ENCODE data around the gene RALGAPB.
A peak's percentile ranks its signal among the peaks of the same experiment; 100 is the strongest.

The RALGAPB gene

GRCh38 chr20:38602185-38602581 is 129.5 kb downstream of the RALGAPB start:
- no peak for DNase-seq
- Histone ChIP-seq H3K9me2 (replicated peaks; ENCODE audit: insufficient read depth, low read length) (no peaks in the 10 kb centered on the region), H3K36me3 (replicated peaks; ENCODE audit: insufficient read depth, low read length) (no peaks in the 10 kb centered on the region), H3K79me2 (ENCODE audit: low read length) (no peaks in the 10 kb centered on the region), H3K27me3 (replicated peaks; ENCODE audit: insufficient read depth, low read length) (peaks cover 12% of the 10 kb centered on the region; the same call in 1 of the 2 replicates), H3K9ac (ENCODE audit: low read length) (no peak overlapping the region), H2AFZ (ENCODE audit: low read length) (no peak overlapping the region), H3K27ac (ENCODE audit: low read length) (no peak overlapping the region), H3F3A (ENCODE audit: insufficient read depth, low read length) (no peaks in the 10 kb centered on the region), H3K4me1 (ENCODE audit: low read length) (no peaks in the 10 kb centered on the region), H3K4me2 (ENCODE audit: low read depth, low read length) (peak overlapping the region; percentile 76; the same call in 1 of the 2 replicates), H4K20me1 (ENCODE audit: insufficient read depth, low read length) (no peaks in the 10 kb centered on the region), H3K4me3 (ENCODE audit: low read length) (no peak overlapping the region; the same call in 1 of the 2 replicates), H3K9me3 (replicated peaks; ENCODE audit: insufficient read depth, low read length) (no peaks in the 10 kb centered on the region)
- no peak for TF ChIP-seq CTCF (IDR thresholded peaks at IDR 0.05; ENCODE audit: low read length)
- no peak for TF ChIP-seq EZH2 (optimal IDR thresholded peaks at IDR 0.05; ENCODE audit: low read depth, low read length)
- no peak for TF ChIP-seq EZH2phosphoT487 (IDR thresholded peaks at IDR 0.05; ENCODE audit: low read length)

DNA sequence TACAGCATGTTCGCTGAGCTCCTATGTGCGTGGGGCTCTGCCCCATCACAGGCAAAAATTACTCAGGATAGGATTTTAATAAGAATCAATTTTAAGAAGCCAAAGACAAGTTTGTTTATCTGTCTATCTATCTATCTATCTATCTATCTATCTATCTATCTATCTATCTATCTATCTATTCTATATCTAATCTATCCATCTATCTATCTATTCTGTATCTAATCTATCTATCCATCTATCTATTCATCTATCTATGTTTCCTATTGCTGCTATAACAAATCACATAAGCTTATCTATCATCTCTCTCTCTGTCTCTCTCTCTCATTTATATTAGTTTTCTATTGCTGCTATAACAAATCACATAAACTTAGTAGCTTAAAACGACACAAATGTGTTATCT is 130.6 kb downstream of the RALGAPB start:
- Histone ChIP-seq H3K4me2 (ENCODE audit: low read depth, low read length) (no peak overlapping the region), H3K4me1 (ENCODE audit: low read length) (peaks cover 2% of the 10 kb centered on the region; the same call in 1 of the 2 replicates), H3K79me2 (ENCODE audit: low read length) (no peaks in the 10 kb centered on the region), H2AFZ (ENCODE audit: low read length) (no peak overlapping the region), H3K9me3 (replicated peaks; ENCODE audit: insufficient read depth, low read length) (no peaks in the 10 kb centered on the region), H3K36me3 (replicated peaks; ENCODE audit: insufficient read depth, low read length) (no peaks in the 10 kb centered on the region), H3K4me3 (ENCODE audit: low read length) (no peak overlapping the region), H3K9ac (ENCODE audit: low read length) (no peak overlapping the region), H3F3A (ENCODE audit: insufficient read depth, low read length) (no peaks in the 10 kb centered on the region), H3K9me2 (replicated peaks; ENCODE audit: insufficient read depth, low read length) (no peaks in the 10 kb centered on the region), H3K27ac (ENCODE audit: low read length) (no peak overlapping the region), H4K20me1 (ENCODE audit: insufficient read depth, low read length) (no peaks in the 10 kb centered on the region), H3K27me3 (replicated peaks; ENCODE audit: insufficient read depth, low read length) (peaks cover 12% of the 10 kb centered on the region; the same call in 1 of the 2 replicates)
- TF ChIP-seq EZH2phosphoT487 (IDR thresholded peaks at IDR 0.05; ENCODE audit: low read length), result no peak
- no peak for TF ChIP-seq EZH2 (optimal IDR thresholded peaks at IDR 0.05; ENCODE audit: low read depth, low read length)
- TF ChIP-seq CTCF (IDR thresholded peaks at IDR 0.05; ENCODE audit: low read length), result no peak
- DNase-seq, result no peak

- H3K4me2 ChIP-seq (ENCODE audit: low read depth, low read length), result no peak overlapping the region
- no peak for DNase-seq
- H4K20me1 ChIP-seq (ENCODE audit: insufficient read depth, low read length), result no peaks in the 10 kb centered on the region
- H2AFZ ChIP-seq (ENCODE audit: low read length), result no peak overlapping the region
- H3K27me3 ChIP-seq (replicated peaks; ENCODE audit: insufficient read depth, low read length), result peaks cover 12% of the 10 kb centered on the region; the same call in 1 of the 2 replicates
- H3K4me3 ChIP-seq (ENCODE audit: low read length), result no peak overlapping the region
- no peak overlapping the region for H3K27ac ChIP-seq (ENCODE audit: low read length)
- H3K79me2 ChIP-seq (ENCODE audit: low read length), result no peaks in the 10 kb centered on the region
- H3K4me1 ChIP-seq (ENCODE audit: low read length), result peaks cover 3% of the 10 kb centered on the region; the same call in 1 of the 2 replicates
- H3K9me2 ChIP-seq (replicated peaks; ENCODE audit: insufficient read depth, low read length), result no peaks in the 10 kb centered on the region
- no peaks in the 10 kb centered on the region for H3K9me3 ChIP-seq (replicated peaks; ENCODE audit: insufficient read depth, low read length)
- H3F3A ChIP-seq (ENCODE audit: insufficient read depth, low read length), result no peaks in the 10 kb centered on the region
- no peak overlapping the region for H3K9ac ChIP-seq (ENCODE audit: low read length)
- no peaks in the 10 kb centered on the region for H3K36me3 ChIP-seq (replicated peaks; ENCODE audit: insufficient read depth, low read length)
- TF ChIP-seq EZH2phosphoT487 (IDR thresholded peaks at IDR 0.05; ENCODE audit: low read length), result no peak
- TF ChIP-seq EZH2 (optimal IDR thresholded peaks at IDR 0.05; ENCODE audit: low read depth, low read length), result no peak
- no peak for TF ChIP-seq CTCF (IDR thresholded peaks at IDR 0.05; ENCODE audit: low read length)
These were observed 132.2 kb downstream of the RALGAPB start for GRCh38 chr20:38604873-38605303.

All from MM.1S (cell line).